NCI-H128 (cell line): Measurements from ENCODE around the gene TTC22.
A peak's percentile ranks its signal among the peaks of the same experiment; 100 is the strongest.
"Not testable (repeated sequence)": the region's sequence is repeated elsewhere in the genome, so short reads cannot be mapped to it uniquely, and the experiment has no call there.

ENCODE experiments used
- DNase-seq: peaks from one replicate; lab custom pipeline; 2025; ENCODE audit not compliant: unreplicated experiment; lab: John Stamatoyannopoulos, UW

TTC22 gene

GRCh38 chr1:54786778-54787177 lies 14.3 kb downstream of the TTC22 start:
- DNase-seq: no peak

GRCh38 chr1:54784066-54784465 lies 17.1 kb downstream of the TTC22 start:
- no peak for DNase-seq

GRCh38 chr1:54782588-54782987 lies 18.5 kb downstream of the TTC22 start:
- DNase-seq: no peak

GRCh38 chr1:54782156-54782555 lies 19.0 kb downstream of the TTC22 start:
- DNase-seq: no peak

- no peak for DNase-seq
Observed at GRCh38 chr1:54781023-54781723, 19.9 kb downstream of the TTC22 start.

- no peak for DNase-seq
Observed at GRCh38 chr1:54777431-54777830, 23.7 kb downstream of the TTC22 start.

GRCh38 chr1:54777011-54777410 lies 24.1 kb downstream of the TTC22 start:
- DNase-seq: no peak

- DNase-seq: not testable (repeated sequence)
Observed at GRCh38 chr1:54775828-54776721, 25.0 kb downstream of the TTC22 start.

GRCh38 chr1:54774820-54775498 lies 26.2 kb downstream of the TTC22 start:
- DNase-seq: no peak

- no peak for DNase-seq
Observed at GRCh38 chr1:54772951-54773350, 28.2 kb downstream of the TTC22 start.

GRCh38 chr1:54768093-54768492 lies 33.0 kb downstream of the TTC22 start:
- no peak for DNase-seq

GRCh38 chr1:54767526-54767925 lies 33.6 kb downstream of the TTC22 start:
- DNase-seq: no peak

- DNase-seq: no peak
Observed at GRCh38 chr1:54766726-54767125, 34.4 kb downstream of the TTC22 start.

- DNase-seq: no peak
Observed at GRCh38 chr1:54764922-54765561, 36.1 kb downstream of the TTC22 start.

GRCh38 chr1:54764133-54764921 lies 36.8 kb downstream of the TTC22 start, which contains the start of gene PARS2:
PARS2 (minus strand) TSS chr1:54764523; CDS start chr1:54759161, 5,362 bp downstream.
- peak; percentile 100 for DNase-seq

- DNase-seq: no peak
Observed at GRCh38 chr1:54763816-54764132, 37.3 kb downstream of the TTC22 start.

- DNase-seq: no peak
Observed at GRCh38 chr1:54758678-54759348, 42.3 kb downstream of the TTC22 start.

GRCh38 chr1:54757833-54758232 lies 43.3 kb downstream of the TTC22 start:
- DNase-seq: no peak

- no peak for DNase-seq
Observed at GRCh38 chr1:54754486-54755285, 46.4 kb downstream of the TTC22 start.
